ENCODE data around the gene IFIT2.

IFIT2 gene

DNA sequence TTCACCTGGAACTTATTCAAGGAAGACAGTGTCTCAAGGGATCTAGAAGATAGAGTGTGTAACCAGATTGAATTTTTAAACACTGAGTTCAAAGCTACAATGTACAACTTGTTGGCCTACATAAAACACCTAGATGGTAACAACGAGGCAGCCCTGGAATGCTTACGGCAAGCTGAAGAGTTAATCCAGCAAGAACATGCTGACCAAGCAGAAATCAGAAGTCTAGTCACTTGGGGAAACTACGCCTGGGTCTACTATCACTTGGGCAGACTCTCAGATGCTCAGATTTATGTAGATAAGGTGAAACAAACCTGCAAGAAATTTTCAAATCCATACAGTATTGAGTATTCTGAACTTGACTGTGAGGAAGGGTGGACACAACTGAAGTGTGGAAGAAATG lies 36.9 kb downstream of the IFIT2 start:
- Histone ChIP-seq H3K4me3 (IDR thresholded peaks at IDR 0.05; ENCODE audit: insufficient read depth, low read depth, low read length) (no peak overlapping the region), H3K79me2 (ENCODE audit: insufficient read depth, low read depth) (no peaks in the 10 kb centered on the region), H3K27me3 (ENCODE audit: insufficient read depth, low read depth) (no peaks in the 10 kb centered on the region), H3K9ac (no peak overlapping the region), H3K36me3 (ENCODE audit: insufficient read depth) (no peaks in the 10 kb centered on the region), H4K20me1 (ENCODE audit: insufficient read depth) (no peaks in the 10 kb centered on the region), H3K4me2 (no peak overlapping the region), H3K27ac (no peak overlapping the region), H3K4me1 (ENCODE audit: low read depth, poor library complexity, severe bottlenecking) (peaks cover 42% of the 10 kb centered on the region), H2AFZ (ENCODE audit: low read depth) (no peak overlapping the region)
- TF ChIP-seq, protein P1, sequence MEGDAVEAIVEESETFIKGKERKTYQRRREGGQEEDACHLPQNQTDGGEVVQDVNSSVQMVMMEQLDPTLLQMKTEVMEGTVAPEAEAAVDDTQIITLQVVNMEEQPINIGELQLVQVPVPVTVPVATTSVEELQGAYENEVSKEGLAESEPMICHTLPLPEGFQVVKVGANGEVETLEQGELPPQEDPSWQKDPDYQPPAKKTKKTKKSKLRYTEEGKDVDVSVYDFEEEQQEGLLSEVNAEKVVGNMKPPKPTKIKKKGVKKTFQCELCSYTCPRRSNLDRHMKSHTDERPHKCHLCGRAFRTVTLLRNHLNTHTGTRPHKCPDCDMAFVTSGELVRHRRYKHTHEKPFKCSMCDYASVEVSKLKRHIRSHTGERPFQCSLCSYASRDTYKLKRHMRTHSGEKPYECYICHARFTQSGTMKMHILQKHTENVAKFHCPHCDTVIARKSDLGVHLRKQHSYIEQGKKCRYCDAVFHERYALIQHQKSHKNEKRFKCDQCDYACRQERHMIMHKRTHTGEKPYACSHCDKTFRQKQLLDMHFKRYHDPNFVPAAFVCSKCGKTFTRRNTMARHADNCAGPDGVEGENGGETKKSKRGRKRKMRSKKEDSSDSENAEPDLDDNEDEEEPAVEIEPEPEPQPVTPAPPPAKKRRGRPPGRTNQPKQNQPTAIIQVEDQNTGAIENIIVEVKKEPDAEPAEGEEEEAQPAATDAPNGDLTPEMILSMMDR (conservative IDR thresholded peaks at IDR 0.05; ENCODE audit: low read depth, low read length): no peak

DNA sequence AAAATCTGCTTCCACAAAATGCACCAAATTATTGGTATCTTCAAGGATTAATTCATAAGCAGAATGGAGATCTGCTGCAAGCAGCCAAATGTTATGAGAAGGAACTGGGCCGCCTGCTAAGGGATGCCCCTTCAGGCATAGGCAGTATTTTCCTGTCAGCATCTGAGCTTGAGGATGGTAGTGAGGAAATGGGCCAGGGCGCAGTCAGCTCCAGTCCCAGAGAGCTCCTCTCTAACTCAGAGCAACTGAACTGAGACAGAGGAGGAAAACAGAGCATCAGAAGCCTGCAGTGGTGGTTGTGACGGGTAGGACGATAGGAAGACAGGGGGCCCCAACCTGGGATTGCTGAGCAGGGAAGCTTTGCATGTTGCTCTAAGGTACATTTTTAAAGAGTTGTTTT lies 38.0 kb downstream of the IFIT2 start:
- no peak overlapping the region for H3K4me3 ChIP-seq (IDR thresholded peaks at IDR 0.05; ENCODE audit: insufficient read depth, low read depth, low read length)
- no peak overlapping the region for H2AFZ ChIP-seq (ENCODE audit: low read depth)
- no peaks in the 10 kb centered on the region for H3K79me2 ChIP-seq (ENCODE audit: insufficient read depth, low read depth)
- H3K27me3 ChIP-seq (ENCODE audit: insufficient read depth, low read depth): no peaks in the 10 kb centered on the region
- TF ChIP-seq, protein P1 (conservative IDR thresholded peaks at IDR 0.05; ENCODE audit: low read depth, low read length): no peak
- H3K4me2 ChIP-seq: no peak overlapping the region
- H3K9ac ChIP-seq: no peak overlapping the region
- peaks cover 32% of the 10 kb centered on the region for H3K4me1 ChIP-seq (ENCODE audit: low read depth, poor library complexity, severe bottlenecking)
- no peak overlapping the region for H3K27ac ChIP-seq
- no peaks in the 10 kb centered on the region for H3K36me3 ChIP-seq (ENCODE audit: insufficient read depth)
- no peaks in the 10 kb centered on the region for H4K20me1 ChIP-seq (ENCODE audit: insufficient read depth)

DNA sequence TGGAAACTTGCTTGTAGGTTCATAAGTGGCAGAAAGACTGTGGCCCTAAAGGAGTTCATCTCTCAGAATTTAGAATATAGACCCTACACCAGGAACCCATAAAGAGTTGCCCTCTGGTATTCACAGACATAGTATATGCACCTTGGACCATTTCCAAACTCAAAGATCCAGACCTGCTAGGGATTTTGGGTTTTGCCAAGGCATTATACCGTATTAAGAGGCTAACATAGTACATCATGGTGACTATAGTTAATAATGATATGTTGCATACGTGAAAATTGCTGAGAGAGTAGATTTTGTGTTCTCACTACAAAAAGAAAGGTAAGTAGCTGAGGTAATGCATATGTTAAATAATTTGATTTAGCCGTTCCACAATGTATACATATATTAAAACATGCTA lies 39.8 kb downstream of the IFIT2 start:
- Histone ChIP-seq H3K4me3 (IDR thresholded peaks at IDR 0.05; ENCODE audit: insufficient read depth, low read depth, low read length) (no peak overlapping the region), H3K4me1 (ENCODE audit: low read depth, poor library complexity, severe bottlenecking) (peaks cover 27% of the 10 kb centered on the region), H3K4me2 (no peak overlapping the region), H2AFZ (ENCODE audit: low read depth) (no peak overlapping the region), H3K27me3 (ENCODE audit: insufficient read depth, low read depth) (no peaks in the 10 kb centered on the region), H3K79me2 (ENCODE audit: insufficient read depth, low read depth) (no peaks in the 10 kb centered on the region), H3K36me3 (ENCODE audit: insufficient read depth) (no peaks in the 10 kb centered on the region), H3K27ac (no peak overlapping the region), H3K9ac (no peak overlapping the region), H4K20me1 (ENCODE audit: insufficient read depth) (no peaks in the 10 kb centered on the region)
- TF ChIP-seq, protein P1 (conservative IDR thresholded peaks at IDR 0.05; ENCODE audit: low read depth, low read length): no peak

DNA sequence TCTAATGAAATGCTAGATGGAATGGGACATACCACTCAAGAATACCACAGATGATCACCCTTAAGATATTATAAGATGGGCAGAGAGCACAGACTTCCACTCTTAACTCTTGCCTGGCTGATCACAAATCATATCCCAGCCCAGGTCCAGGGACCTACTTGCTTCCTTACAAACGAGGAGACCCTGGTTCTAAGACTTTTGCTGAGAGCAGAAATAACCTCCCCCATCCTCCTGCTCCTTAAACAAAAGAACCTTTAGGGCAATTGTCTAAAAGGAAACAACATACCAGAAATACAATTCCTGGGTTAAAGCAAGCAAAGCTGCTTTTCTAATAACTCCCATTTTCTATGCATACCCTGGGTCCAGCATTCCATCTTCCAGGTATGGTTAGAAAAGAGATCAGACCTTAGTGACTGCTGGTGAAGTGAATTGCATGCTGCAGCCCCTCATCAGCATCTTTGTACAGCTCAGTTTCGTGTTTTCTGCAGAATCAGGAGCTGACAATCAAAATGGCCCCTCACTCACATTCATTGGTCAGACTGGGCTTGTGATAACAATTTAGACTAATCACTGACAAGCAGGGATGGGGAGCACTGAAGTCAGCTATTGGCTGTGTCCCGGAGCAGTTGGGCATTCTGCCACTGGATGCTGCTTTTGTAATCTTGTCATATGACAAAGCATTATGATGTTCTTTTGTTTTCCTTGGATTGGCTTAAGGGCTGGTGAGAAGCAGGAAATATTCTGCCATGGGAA lies 40.5 kb downstream of the IFIT2 start:
- Histone ChIP-seq H4K20me1 (ENCODE audit: insufficient read depth) (no peaks in the 10 kb centered on the region), H3K4me3 (IDR thresholded peaks at IDR 0.05; ENCODE audit: insufficient read depth, low read depth, low read length) (no peak overlapping the region), H3K36me3 (ENCODE audit: insufficient read depth) (no peaks in the 10 kb centered on the region), H3K27ac (no peak overlapping the region), H3K27me3 (ENCODE audit: insufficient read depth, low read depth) (no peaks in the 10 kb centered on the region), H2AFZ (ENCODE audit: low read depth) (no peak overlapping the region), H3K79me2 (ENCODE audit: insufficient read depth, low read depth) (no peaks in the 10 kb centered on the region), H3K4me2 (no peak overlapping the region), H3K4me1 (ENCODE audit: low read depth, poor library complexity, severe bottlenecking) (peaks cover 27% of the 10 kb centered on the region), H3K9ac (no peak overlapping the region)
- TF ChIP-seq, protein P1 (conservative IDR thresholded peaks at IDR 0.05; ENCODE audit: low read depth, low read length): no peak
